Right renal pelvis (tissue), 4 donors: ENCODE results near the gene EHD1. TPM values are rescaled to one million over a fixed set of nuclear protein-coding genes. Genes with fewer than 3 reads are reported as not detected.

ENCODE experiments used
- DNase-seq, 4 donors: peaks; one replicate each; pipeline ENCODE4 v3.0.0-alpha.2; 2013; ENCODE audit warnings: low read depth in 4 of 4, low spot score in 3 of 4, missing footprints in 1 of 4
- polyA plus RNA-seq, 4 donors: library from polyadenylated mRNA; unstranded; fragments of 120-200 nt; gene quantifications; one replicate each; pipeline ENCODE4 v1.2.1, GENCODE V29; 2013; ENCODE audit not compliant: insufficient read length in 4 of 4

EHD1 gene
- polyA plus RNA-seq, 4 donors = 54.1 to 69.5 (median 60.5) TPM

DNA sequence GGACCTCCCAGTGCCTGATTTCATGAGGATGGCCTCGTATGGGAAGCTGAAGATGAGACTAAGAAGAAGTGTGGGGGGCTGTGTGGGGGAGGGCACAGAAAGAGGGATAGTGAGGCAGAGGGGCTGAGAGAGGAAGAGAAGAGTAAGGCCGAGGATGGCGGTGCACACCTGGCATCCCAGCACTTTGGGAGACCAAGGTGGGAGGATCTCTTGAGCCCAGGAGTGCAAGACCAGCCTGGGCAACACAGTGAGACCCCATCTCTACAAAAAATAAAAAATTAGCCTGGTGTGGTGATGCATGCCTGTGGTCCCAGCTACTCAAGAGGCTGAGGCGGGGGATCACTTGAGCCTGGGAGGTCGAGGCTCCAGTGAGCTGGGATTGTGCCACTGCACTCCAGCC is 13.5 kb upstream of the EHD1 start:
- no peak for DNase-seq

DNA sequence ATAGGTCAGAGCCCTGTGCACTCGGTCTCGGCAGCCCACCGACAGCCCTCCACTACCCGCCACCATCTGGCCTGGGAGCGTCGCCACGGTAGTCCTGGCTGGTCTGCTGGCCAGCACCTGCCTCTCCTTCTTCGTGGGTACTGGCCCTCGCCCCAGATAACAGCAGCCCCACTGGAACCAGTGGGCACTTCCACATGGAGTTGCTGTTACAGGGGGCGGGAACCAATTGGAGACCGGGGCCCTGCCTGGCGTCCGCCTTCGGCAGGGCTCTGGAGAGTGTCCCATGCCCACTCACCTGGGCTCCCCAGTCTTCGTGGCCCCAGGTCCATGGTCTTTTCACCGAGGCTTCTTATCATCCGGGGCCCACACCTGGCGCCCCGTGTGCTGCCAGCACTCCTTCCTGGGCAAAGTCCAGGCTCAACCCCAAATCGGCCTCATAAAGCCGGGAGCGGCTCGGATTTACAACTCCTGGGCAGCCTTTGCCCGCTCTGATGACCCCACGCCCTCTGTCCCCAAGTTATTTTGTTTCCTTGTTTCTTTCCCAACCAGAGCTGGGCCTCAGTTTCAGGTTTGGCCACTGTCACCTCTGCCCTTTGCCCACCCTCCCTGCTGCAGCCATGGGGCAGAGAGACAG is 12.9 kb upstream of the EHD1 start:
- no peak for DNase-seq

DNA sequence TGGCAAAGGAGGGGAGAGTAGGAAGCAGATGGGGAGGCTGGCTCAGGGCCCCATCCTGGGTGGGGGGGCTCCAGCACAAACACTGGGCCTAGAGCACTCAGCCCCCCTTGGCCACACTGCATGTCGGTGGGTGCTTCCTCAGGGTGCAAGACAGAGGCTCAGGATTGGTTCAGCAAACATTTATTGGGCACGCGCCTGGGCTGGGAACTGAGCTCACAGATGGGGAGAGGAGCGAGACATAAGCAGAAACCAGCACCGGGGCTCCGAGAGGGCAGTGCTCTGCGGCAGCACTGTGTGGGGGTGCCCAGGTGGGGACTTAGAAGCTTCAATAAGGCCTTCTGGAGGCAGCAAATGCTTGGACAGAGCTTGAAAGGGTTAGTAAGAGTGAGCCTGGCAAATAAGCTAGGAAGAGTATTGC is 12.1 kb upstream of the EHD1 start:
- no peak for DNase-seq

DNA sequence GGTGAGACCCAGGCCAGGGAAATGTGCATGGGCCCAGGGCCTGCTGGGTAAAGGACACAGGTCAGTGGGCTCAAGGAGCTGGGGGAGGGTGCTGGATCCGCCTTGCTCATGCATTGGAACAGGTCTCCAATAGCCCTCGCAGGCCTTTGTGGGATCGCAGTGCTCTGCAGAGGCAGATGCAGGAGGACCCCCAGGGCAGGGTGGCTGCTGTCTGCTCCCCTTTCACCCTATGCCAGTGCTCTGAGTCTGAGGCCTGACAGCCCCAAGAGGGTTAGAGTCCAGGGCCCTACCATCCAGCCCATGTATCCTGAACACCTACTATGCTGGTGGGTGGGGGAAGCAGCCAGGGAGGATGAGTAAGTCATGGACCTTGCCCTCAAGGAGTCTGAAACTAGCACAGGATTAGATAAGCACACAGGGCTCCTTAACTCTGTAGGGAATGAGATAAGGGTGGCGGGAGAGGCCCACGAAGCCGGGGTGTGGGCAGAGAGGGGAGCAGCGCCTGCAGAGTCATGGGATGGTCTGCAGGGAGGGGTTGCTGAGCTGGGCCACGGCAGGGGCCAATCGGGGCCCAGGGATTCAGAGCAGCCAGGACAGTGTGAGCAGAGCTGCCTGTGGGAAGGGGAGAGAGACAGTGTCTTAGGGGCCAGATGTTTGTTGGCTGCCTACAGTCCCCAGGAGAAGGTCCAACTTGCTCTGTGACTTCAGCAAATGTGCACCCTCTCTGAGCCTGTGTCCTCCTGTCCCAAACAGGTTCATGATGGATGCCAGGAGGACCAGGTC is 10.5 kb upstream of the EHD1 start:
- DNase-seq = no peak

DNA sequence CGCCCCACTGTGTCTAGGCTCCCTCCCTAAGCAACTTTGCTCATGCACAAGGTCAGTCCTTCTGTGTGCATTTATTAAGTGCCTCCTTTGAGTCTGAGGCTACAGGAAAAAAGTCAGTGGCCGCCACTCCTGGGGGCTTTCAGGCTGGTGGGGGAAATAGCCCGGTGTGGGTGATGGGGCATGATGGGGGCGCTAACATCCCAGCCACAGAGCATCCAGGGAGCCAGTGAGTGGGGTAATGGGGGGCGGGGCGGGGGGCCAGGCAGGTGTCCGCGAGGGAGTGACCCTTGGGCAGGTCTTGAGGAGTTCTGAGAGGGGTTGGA is 9.9 kb upstream of the EHD1 start:
- DNase-seq = no peak

DNA sequence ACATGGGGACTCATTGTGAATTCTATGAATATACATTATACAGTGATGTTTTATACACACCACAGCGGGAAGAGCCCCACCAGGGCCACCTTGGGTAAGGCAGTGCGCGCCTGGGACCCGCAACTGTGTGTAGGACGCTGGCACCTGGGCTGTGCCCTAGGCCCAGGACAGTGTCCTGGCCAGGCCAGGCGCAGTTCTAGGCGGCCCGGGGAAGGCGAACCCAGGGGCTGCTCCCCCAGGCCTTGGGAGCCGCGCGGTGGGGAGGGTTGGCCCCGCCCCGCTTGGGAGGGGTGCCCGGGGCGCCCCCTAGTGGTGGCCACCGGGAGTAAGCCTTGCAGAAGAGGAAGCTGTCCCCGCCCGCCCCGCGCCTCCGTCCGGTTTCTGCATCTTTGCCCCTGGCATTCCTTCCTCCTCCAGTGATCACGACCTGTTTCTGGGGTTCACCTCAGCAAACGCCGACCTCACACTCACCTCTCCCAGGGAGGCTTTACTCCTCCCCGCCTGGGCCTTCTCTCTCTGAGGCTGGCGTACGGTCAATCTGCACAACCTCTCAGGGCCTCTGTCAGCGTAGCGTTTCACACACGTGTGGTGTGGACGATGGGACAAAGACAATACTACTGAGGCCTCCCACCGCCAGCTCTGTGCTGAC is 9.5 kb upstream of the EHD1 start:
- peak in 1 of 4 donors; percentile 77 for DNase-seq

DNA sequence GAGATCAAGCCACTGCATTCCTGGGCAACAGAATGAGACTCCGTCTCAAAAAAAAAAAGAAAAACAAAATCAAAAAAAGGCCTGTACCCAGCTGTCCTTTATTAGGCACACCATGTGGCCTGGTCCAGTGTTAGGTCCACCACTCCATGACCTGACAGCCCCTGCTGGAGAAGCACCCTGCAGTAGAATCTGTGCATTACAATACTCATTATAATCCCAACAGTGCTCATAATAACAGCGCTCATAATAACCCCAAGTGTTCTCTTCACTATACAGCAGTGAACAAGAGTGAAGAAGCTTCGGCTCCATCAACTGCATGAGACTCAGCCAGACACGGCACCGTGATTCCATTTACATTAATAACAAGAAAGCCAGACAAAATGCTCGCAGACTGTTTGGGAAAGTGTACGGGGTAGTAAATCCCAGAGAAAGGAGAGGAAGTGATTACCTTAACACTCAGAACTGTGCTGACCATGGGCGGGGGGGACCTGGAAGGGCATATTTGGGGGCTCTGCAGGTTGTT is 8.9 kb upstream of the EHD1 start:
- DNase-seq = no peak

DNA sequence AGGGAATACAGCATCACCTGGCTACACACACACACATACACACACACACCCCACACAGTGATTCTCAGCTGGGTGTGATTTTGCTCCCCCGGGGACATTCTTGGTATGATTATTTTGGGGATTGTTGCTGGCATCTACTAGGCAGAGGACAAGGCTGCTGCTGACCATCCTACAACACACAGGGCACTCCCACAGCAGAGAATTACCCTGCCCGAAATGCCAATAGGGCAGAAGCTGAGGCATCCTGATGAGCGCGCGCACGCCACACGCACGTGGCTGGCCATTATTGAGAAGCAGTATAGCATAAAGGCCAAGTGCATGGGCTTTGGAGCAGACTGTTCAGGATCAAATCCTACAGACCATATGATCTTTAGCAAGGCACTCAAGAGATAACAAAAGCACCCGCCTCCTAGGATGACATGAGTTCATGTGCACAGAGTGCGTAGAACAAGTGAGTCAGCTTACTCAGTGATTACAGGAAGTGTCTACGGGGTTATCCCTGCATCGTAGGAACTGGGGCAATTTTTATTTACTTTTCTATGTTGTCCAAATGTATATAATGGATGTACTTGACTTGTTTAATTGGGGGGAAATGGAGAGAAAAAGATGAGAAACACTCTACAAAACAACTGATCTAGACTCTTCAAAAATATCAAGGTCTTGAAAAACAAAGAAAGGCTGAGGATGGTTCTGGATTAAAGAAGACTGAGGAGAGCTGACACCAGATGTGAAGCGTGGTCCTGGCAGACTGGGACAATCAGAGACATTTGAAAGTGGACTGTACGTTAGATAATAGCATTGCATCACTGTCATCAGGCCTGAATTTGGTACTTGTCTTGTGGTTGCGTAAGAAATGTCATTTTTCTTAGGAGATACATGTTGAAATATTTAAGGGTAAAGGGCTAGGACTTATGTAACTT is 7.2 kb upstream of the EHD1 start:
- no peak for DNase-seq

DNA sequence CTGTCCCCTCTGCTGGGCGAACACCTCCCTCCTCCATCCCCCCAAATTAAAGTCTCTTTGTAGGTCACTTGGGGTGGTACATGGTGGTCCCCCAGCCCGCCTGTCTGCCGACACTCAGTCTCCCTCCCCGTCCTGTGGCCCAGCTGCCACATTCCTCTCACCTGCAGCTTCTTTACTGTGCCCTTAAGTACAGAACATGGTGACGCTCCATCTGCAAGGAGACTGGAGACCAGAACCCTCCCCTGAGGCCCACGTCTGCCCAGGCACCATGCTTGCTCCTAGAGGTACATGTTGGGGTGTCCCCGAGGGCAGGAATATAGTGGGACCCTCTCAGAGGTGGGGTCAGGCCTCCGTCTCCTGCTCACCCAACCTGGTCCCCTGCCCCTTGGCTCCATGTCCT is 5.6 kb upstream of the EHD1 start:
- DNase-seq = no peak

DNA sequence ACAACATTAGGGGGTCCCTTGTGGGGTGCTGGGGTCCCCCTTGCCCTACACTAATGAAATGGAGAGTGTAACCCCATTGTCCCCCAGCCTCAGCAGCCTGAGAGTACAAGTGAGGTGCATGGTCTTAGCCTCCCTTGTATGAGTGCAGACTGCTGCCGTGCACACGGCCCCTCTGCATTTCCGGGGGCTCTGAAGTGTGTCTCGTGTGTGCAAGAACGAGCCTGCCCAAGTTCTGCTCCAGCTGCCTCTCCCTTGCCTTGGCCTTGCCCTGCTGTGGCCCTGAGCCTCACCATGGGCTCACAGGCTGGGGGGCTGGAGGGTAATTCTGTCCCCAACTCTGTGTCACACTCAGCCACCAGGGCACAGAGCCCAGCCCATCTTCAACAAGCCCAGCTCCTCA is 5.2 kb upstream of the EHD1 start:
- no peak for DNase-seq

DNA sequence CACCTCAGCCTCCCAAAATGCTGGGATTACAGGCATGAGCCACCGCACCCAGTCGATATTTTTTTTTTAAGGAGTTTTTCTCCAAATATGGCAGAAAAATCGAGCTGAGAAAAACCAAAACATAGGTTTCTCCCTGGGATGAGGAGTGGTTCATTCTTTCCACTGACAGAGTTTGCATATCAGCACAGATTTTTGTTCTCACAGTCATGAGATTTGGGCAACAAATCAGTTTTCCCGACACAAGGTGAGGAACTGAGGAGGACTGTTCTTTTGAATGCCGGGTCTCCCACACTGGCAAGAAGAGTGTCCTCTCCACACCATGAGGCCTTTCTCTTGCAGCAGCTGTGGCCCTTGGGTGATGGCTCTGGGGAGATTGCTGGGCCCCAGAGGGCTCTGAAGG is 3.8 kb upstream of the EHD1 start:
- DNase-seq = no peak

DNA sequence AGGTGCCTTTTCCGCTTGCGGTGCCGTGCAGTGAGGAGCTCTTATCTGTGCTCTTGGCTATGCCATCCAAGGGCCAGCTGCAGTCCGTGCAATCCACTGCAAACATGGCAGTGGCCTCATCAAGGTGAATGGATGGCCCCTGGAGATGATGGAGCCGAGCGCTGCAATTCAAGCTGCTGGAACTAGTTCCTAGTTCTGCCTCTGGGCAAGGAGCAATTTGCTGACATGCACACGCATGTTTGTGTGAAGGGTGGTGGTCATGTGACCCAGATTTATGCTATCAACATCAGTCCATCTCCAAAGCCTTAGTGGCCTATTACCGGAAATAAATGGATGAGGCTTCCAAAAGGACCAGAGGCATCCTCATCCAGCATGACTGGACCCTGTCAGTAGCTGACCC is 3.1 kb upstream of the EHD1 start:
- no peak for DNase-seq

DNA sequence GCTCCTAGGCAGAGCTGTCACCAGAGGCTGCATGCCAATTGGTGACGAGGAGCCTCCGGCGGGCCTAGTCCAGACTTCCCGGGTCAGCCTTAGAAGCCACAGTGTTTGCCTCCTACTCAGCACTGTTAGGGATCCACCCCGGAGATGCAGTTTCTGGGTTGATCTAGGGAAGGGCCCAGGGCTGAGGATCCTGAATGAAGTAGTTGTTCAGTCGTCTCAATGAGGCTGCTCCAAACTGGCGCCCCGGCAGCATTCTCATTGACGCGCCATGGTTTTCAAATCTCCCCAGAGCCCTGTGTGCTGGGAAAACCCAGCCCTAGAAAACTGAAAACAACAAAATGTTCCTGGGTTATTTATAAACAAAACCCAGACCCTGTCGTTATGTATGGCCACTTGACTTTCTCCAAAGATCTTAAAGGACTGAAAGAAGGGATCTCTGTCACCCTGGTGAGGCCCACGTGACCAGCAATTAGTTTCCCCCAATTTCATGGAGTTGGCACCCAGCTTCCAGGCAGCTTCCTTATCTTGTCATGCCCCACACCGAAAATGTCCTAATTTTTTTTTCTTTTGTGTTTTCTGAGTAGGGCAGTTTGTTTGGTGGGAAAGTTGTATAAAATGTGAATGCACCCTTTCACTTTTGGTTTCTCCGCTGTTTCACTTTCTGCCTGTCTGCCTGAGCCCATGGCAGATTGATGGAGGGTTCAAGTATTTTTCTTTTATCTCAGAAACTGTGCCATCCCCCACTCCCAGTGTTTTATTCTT is 2.0 kb upstream of the EHD1 start:
- DNase-seq = no peak

DNA sequence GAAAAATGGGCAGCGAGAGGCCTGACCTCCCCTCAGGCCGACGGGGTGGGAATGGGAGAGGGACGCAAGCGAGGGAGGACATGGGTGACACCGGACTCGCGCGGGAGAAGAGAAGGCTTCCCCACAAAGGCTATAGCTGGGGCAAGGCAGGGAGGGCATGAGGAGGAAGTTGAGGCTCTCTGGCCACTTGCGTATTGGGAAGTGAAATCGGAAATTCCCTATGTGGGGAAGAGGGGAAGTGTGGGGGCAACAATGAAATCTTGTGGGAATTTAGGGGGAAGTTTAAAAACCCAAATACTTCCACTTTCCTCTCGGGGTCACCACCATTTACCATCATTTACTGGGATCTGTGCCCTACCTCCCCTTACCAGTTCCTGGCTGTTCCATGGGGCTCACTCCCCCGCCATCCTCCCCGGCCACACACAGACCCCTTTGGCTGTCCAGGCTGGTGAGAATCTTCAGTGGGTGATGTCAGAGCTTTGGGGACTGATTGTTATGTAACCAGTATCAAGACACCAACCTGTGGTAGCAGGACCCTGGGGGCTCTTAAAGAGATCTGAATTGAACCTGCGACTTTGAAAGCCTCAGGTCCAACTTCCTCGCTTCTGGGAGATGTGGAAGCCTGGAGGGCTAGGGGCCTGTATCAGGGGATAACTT is 951 bp upstream of the EHD1 start:
- DNase-seq = no peak

DNA sequence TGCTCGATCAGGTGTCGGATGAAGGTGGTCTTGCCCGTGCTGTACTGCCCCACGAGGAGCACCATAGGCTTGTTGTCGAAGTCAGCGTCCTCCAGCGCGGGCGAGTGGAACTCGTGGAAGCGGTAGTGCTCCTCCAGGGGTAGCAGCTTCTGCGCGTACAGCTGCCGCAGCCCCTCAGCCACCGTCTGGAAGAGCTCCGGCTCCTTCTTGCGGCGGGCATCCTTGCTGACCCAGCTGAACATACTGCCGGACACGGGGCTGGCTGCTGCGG is 263 bp downstream of the EHD1 start:
- no peak for DNase-seq

DNA sequence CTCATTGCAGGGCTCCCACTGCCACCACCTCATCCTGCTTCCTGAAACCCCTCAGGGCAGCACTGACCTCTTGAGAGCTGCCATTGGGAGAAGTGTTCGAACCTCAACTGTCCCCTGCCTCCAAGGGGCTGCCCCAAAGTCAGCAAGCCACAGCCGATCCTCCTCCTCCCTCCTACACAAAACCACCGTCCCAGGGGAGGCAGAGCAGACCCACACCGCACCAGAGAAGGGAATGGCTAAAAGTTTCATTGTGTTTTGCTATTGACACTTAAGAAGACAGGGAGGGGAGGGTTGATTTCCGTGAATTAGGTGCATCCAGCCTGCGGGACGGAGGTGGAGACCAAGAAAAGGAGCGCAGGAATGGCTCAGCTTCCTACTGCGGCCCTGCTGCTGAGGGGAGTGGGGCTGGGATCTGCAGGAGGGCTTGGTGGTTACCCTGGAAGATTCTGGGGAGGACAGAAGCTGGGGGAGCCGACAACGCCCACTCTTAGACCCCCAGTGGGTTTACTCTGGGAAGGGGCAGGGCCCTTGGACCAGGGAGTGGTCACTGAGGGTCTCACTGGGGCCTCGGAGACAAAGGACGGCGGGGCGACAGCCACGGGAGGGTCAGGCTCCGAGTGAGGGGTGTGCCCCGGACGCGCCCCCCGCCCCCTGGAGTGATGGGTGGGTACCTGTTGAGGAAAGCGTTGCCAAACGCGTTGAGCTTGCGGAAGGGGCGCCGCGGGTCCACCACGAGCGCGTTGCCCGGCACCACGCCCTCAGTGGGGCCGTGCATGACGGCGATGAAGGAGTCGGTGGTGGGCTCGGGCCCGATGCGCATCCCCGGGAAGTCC is 815 bp downstream of the EHD1 start:
- no peak for DNase-seq

DNA sequence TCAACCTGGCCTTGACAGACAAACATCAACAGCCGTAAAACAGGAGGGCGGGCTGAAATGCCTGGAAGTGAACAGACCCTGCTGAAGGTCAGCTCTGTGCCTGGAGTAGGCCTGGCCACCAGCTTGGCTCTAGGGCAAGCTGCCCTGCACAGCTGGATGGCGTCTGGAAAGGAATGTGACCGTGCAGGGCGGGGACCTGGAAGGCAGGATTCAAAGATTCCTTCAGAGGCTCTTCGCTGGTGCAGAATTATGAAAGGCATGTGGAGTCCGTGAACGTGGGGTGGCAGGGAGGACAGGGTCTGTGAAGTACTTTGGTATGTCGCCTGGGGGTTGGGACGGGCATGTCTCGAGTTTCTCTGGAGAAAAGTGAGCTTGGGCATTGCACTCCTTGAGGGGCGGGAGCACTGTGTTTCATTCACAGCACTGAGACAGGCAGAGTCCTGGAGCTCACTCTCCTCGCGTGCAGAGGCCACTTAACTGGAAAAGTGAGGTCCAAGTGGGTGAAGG is 1.5 kb downstream of the EHD1 start:
- no peak for DNase-seq

DNA sequence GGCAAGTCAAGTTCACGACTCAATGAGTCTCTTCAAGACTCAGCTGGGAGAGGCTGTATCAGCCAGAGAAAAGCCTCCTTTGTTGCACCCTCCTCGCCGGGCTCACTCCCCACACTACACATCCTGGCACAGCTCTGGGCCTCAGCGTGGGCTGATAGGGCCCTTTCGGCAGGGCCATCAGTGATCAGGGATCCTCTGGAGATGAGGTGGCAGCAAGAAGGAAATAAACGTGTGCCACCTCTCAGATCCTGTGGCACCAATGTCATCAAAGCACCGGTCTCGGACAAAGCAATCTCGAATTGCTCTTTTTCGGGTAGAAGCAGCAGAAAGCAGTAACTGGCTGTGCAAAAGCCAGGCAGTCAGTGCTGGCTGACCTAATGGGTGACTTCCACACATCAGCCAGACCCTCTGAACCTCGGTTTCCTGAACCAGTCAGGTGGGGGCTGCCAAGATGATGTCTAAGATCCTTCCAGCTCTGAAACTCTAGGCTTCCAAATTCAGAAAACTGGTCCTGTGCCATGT is 2.1 kb downstream of the EHD1 start:
- DNase-seq = no peak
